Neural progenitor cell (in vitro differentiated cells): ENCODE results near the gene ZBTB5. TPM values are rescaled to one million over a fixed set of nuclear protein-coding genes. Genes with fewer than 3 reads are reported as not detected.

Experiments
- DNase-seq: peaks from one replicate; pipeline ENCODE4 v3.0.0-alpha.2; 2016; ENCODE audit warnings: low spot score
- H2AFZ ChIP-seq: fragments of 200-600 bp; sonication (generic); replicated peaks from 2 replicates; pipeline ENCODE4 v1.6.1; 2016; ENCODE audit warnings: antibody characterized with exemption
- H3F3A ChIP-seq: fragments of 200-600 bp; sonication (generic); 2 replicates; pipeline ENCODE4 v1.6.1; 2016; ENCODE audit warnings: antibody characterized with exemption, low read depth
- H3K27ac ChIP-seq: fragments of 200-600 bp; sonication (generic); 2 replicates; pipeline ENCODE4 v1.5.1; 2016; ENCODE audit warnings: mild to moderate bottlenecking
- H3K27me3 ChIP-seq: fragments of 200-600 bp; sonication (generic); 2 replicates; pipeline ENCODE4 v1.6.1; 2016; ENCODE audit warnings: mild to moderate bottlenecking, moderate library complexity
- H3K36me3 ChIP-seq: fragments of 200-600 bp; sonication (generic); 2 replicates; pipeline ENCODE4 v1.5.1; 2016
- H3K4me1 ChIP-seq: fragments of 200-600 bp; sonication (generic); 2 replicates; pipeline ENCODE4 v1.6.1; 2016; ENCODE audit warnings: mixed run types
- H3K4me2 ChIP-seq: fragments of 200-600 bp; sonication (generic); 2 replicates; pipeline ENCODE4 v1.6.1; 2016
- H3K4me3 ChIP-seq: fragments of 200-600 bp; sonication (generic); 2 replicates; pipeline ENCODE4 v1.5.1; 2016
- H3K79me2 ChIP-seq: fragments of 200-600 bp; sonication (generic); 2 replicates; pipeline ENCODE4 v1.6.1; 2016; ENCODE audit warnings: low read depth
- H3K9ac ChIP-seq: fragments of 200-600 bp; sonication (generic); 2 replicates; pipeline ENCODE4 v1.6.1; 2016
- H3K9me3 ChIP-seq: fragments of 200-600 bp; sonication (generic); 2 replicates; pipeline ENCODE4 v1.5.1; 2016; ENCODE audit warnings: low read depth
- H4K20me1 ChIP-seq: fragments of 200-600 bp; sonication (generic); 2 replicates; pipeline ENCODE4 v1.6.1; 2016; ENCODE audit warnings: low read depth
- H3K27ac Mint-ChIP-seq: 3 replicates; pipeline ENCODE4 v1.8.0; 2021; ENCODE audit warnings: mixed read lengths
- H3K27me3 Mint-ChIP-seq: 2 replicates; pipeline ENCODE4 v1.8.0; 2022; ENCODE audit warnings: low read depth, mild to moderate bottlenecking, inconsistent platforms, moderate library complexity, mixed read lengths; ENCODE audit not compliant: insufficient read depth
- H3K36me3 Mint-ChIP-seq: 3 replicates; pipeline ENCODE4 v1.8.0; 2021; ENCODE audit warnings: mixed read lengths
- H3K4me1 Mint-ChIP-seq: 3 replicates; pipeline ENCODE4 v1.8.0; 2021; ENCODE audit warnings: mixed read lengths
- H3K4me3 Mint-ChIP-seq: 3 replicates; pipeline ENCODE4 v1.8.0; 2021; ENCODE audit warnings: mild to moderate bottlenecking, moderate library complexity, mixed read lengths
- H3K9me3 Mint-ChIP-seq: 3 replicates; pipeline ENCODE4 v1.8.0; 2020; ENCODE audit warnings: mixed read lengths
- EZH2 ChIP-seq: fragments of 200-600 bp; sonication (generic); IDR thresholded peaks from 2 replicates; pipeline ENCODE4 v1.6.1; 2017; ENCODE audit warnings: antibody characterized with exemption, mild to moderate bottlenecking, moderate library complexity
- EZH2phosphoT487 ChIP-seq: fragments of 200-600 bp; sonication (generic); IDR thresholded peaks from 2 replicates; pipeline ENCODE4 v1.6.1; 2017; ENCODE audit warnings: antibody characterized with exemption
- total RNA-seq: library from RNA; depleted of rRNA; stranded (reverse); fragments of >200 nt; gene quantifications from 2 replicates; pipeline ENCODE4 v1.2.3, GENCODE V29; 2015; ENCODE audit warnings: low replicate concordance
- TF ChIP-seq, protein P1 (sequence below): fragments of 200-600 bp; sonication (generic); IDR thresholded peaks from 2 replicates; pipeline ENCODE4 v1.5.1; 2017; ENCODE audit warnings: antibody characterized with exemption, mild to moderate bottlenecking

Gene ZBTB5
- total RNA-seq, 1 donor from 2014 or later = 24.1 TPM

DNA sequence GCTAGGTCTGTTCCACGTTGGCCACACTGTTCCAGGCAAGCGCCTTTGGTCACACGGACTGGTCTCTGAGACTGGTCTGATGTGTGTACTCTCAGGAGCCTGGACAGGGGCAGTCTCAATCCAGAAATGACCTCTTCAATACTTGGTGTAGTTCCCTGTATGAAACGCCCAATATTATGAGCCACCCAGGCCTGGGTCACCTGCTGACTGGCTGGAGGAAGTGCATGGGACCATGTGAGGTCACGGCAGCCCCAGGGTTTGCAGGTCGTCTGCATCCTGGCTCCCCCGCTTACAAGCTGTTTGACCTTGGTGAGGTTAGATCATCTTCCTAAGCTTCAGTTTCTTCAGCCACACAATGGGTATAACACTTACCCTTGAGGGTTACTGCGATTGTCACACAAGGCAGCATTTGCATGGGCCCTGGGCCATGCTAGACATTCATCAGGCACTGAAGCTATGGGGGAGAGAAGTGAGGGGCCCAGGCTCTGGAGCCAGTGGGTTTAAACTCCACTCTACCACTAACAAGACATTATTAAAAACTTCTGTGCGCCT is 47.9 kb downstream of the ZBTB5 start:
- Mint-ChIP-seq H3K9me3 (no peaks in the 10 kb centered on the region), H3K4me1 (peaks cover 37% of the 10 kb centered on the region), H3K27me3 (no peaks in the 10 kb centered on the region), H3K4me3 (no peak overlapping the region), H3K27ac (no peak overlapping the region), H3K36me3 (no peaks in the 10 kb centered on the region)
- H3K4me3 ChIP-seq = no peak overlapping the region
- TF ChIP-seq EZH2phosphoT487 = no peak
- TF ChIP-seq, protein P1, sequence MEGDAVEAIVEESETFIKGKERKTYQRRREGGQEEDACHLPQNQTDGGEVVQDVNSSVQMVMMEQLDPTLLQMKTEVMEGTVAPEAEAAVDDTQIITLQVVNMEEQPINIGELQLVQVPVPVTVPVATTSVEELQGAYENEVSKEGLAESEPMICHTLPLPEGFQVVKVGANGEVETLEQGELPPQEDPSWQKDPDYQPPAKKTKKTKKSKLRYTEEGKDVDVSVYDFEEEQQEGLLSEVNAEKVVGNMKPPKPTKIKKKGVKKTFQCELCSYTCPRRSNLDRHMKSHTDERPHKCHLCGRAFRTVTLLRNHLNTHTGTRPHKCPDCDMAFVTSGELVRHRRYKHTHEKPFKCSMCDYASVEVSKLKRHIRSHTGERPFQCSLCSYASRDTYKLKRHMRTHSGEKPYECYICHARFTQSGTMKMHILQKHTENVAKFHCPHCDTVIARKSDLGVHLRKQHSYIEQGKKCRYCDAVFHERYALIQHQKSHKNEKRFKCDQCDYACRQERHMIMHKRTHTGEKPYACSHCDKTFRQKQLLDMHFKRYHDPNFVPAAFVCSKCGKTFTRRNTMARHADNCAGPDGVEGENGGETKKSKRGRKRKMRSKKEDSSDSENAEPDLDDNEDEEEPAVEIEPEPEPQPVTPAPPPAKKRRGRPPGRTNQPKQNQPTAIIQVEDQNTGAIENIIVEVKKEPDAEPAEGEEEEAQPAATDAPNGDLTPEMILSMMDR = no peak
- no peak for TF ChIP-seq EZH2
- no peak overlapping the region for H3K27ac ChIP-seq
- H3K79me2 ChIP-seq = peaks cover 2% of the 10 kb centered on the region
- H3K36me3 ChIP-seq = no peaks in the 10 kb centered on the region
- no peaks in the 10 kb centered on the region for H4K20me1 ChIP-seq
- no peak overlapping the region for H3K9ac ChIP-seq
- H3K9me3 ChIP-seq = no peaks in the 10 kb centered on the region
- H2AFZ ChIP-seq = no peak overlapping the region
- peaks cover 39% of the 10 kb centered on the region for H3K4me1 ChIP-seq
- peaks cover 45% of the 10 kb centered on the region for H3F3A ChIP-seq
- no peak overlapping the region for H3K4me2 ChIP-seq
- H3K27me3 ChIP-seq = no peaks in the 10 kb centered on the region
- no peak for DNase-seq

GRCh38 chr9:37415011-37415719 is 50.1 kb downstream of the ZBTB5 start:
- H3K27ac Mint-ChIP-seq = peak overlapping the region; percentile 64
- no peaks in the 10 kb centered on the region for H3K9me3 Mint-ChIP-seq
- Histone ChIP-seq H3K4me2 (peak overlapping the region; percentile 56), H3K36me3 (no peaks in the 10 kb centered on the region), H3K79me2 (no peaks in the 10 kb centered on the region), H3K4me1 (peaks cover 49% of the 10 kb centered on the region), H3F3A (peaks cover 40% of the 10 kb centered on the region), H3K9me3 (no peaks in the 10 kb centered on the region), H3K27me3 (no peaks in the 10 kb centered on the region), H3K4me3 (no peak overlapping the region), H3K9ac (no peak overlapping the region), H4K20me1 (no peaks in the 10 kb centered on the region), H2AFZ (peak overlapping the region; percentile 66), H3K27ac (peak overlapping the region; percentile 34)
- TF ChIP-seq EZH2 = no peak
- TF ChIP-seq, protein P1 = peak; percentile 73
- peak; percentile 89 for DNase-seq
- H3K27me3 Mint-ChIP-seq = peaks cover 3% of the 10 kb centered on the region
- H3K4me1 Mint-ChIP-seq = peaks cover 41% of the 10 kb centered on the region
- no peaks in the 10 kb centered on the region for H3K36me3 Mint-ChIP-seq
- H3K4me3 Mint-ChIP-seq = peak overlapping the region; percentile 18

GRCh38 chr9:37414503-37414943 is 50.7 kb downstream of the ZBTB5 start:
- Mint-ChIP-seq H3K27me3 (peaks cover 3% of the 10 kb centered on the region), H3K9me3 (no peaks in the 10 kb centered on the region), H3K4me3 (no peak overlapping the region), H3K27ac (peak overlapping the region; percentile 64), H3K4me1 (peaks cover 41% of the 10 kb centered on the region), H3K36me3 (no peaks in the 10 kb centered on the region)
- TF ChIP-seq EZH2phosphoT487 (no peak), EZH2 (no peak)
- TF ChIP-seq, protein P1 = no peak
- Histone ChIP-seq H3F3A (peaks cover 40% of the 10 kb centered on the region), H3K27ac (peak overlapping the region; percentile 34), H3K27me3 (no peaks in the 10 kb centered on the region), H4K20me1 (no peaks in the 10 kb centered on the region), H3K36me3 (no peaks in the 10 kb centered on the region), H3K79me2 (no peaks in the 10 kb centered on the region), H3K9me3 (no peaks in the 10 kb centered on the region), H3K4me3 (no peak overlapping the region), H3K9ac (no peak overlapping the region), H3K4me2 (peak overlapping the region; percentile 56), H2AFZ (peak overlapping the region; percentile 66), H3K4me1 (peaks cover 49% of the 10 kb centered on the region)
- DNase-seq = peak; percentile 23
